H9 (cell line): ENCODE results near the gene CACNB2. TPM values are rescaled to one million over a fixed set of nuclear protein-coding genes. Genes with fewer than 3 reads are reported as not detected.

ENCODE experiments used
- DNase-seq: peaks from one replicate; pipeline ENCODE4 v3.0.0-alpha.2; 2017
- H2AFZ ChIP-seq: one replicate; pipeline ENCODE4 v1.6.1; 2013; ENCODE audit warnings: mild to moderate bottlenecking, low read length, control low read depth, moderate library complexity
- H2AK5ac ChIP-seq: 2 replicates; pipeline ENCODE4 v1.6.1; 2013; ENCODE audit warnings: low read length, control low read depth, mixed read lengths; ENCODE audit not compliant: insufficient read length
- H2BK120ac ChIP-seq: one replicate; pipeline ENCODE4 v1.6.1; 2013; ENCODE audit warnings: low read depth, mild to moderate bottlenecking, low read length, control low read depth, inconsistent platforms; ENCODE audit not compliant: poor library complexity, severe bottlenecking
- H2BK12ac ChIP-seq: 2 replicates; pipeline ENCODE4 v1.6.1; 2013; ENCODE audit warnings: low read length, control low read depth, mixed read lengths, low read depth; ENCODE audit not compliant: insufficient read length
- H2BK15ac ChIP-seq: 2 replicates; pipeline ENCODE4 v1.6.1; 2013; ENCODE audit warnings: low read depth, low read length, control low read depth
- H2BK20ac ChIP-seq: one replicate; pipeline ENCODE4 v1.6.1; 2013; ENCODE audit warnings: low read depth, mild to moderate bottlenecking, low read length, control low read depth, inconsistent platforms; ENCODE audit not compliant: poor library complexity, severe bottlenecking
- H2BK5ac ChIP-seq: 2 replicates; pipeline ENCODE4 v1.6.1; 2013; ENCODE audit warnings: low read length, control low read depth, mixed read lengths; ENCODE audit not compliant: insufficient read length
- H3K14ac ChIP-seq: 2 replicates; pipeline ENCODE4 v1.6.1; 2013; ENCODE audit warnings: low read length, control low read depth; ENCODE audit not compliant: insufficient read depth
- H3K18ac ChIP-seq: 2 replicates; pipeline ENCODE4 v1.6.1; 2013; ENCODE audit warnings: low read depth, mild to moderate bottlenecking, mixed read lengths, low read length, control low read depth; ENCODE audit not compliant: insufficient read length
- H3K23ac ChIP-seq: 2 replicates; pipeline ENCODE4 v1.6.1; 2013; ENCODE audit warnings: low read length, control low read depth, mixed read lengths, low read depth; ENCODE audit not compliant: insufficient read length
- H3K23me2 ChIP-seq: 2 replicates; pipeline ENCODE4 v1.6.1; 2013; ENCODE audit warnings: low read depth, mild to moderate bottlenecking, mixed read lengths, low read length, control low read depth; ENCODE audit not compliant: insufficient read length, poor library complexity, severe bottlenecking
- H3K27ac ChIP-seq: 2 replicates; pipeline ENCODE4 v1.5.1; 2013; ENCODE audit warnings: low read length, control low read depth, mixed read lengths, low read depth; ENCODE audit not compliant: insufficient read length
- H3K27me3 ChIP-seq: 2 replicates; pipeline ENCODE4 v1.6.1; 2013; ENCODE audit warnings: low read length, control low read depth, inconsistent platforms; ENCODE audit not compliant: insufficient read depth
- H3K4ac ChIP-seq: 2 replicates; pipeline ENCODE4 v1.6.1; 2013; ENCODE audit warnings: low read depth, mild to moderate bottlenecking, control low read depth, inconsistent platforms, low read length, moderate library complexity
- H3K4me1 ChIP-seq: 2 replicates; pipeline ENCODE4 v1.6.1; 2013; ENCODE audit warnings: low read length, control low read depth, inconsistent platforms; ENCODE audit not compliant: insufficient read depth
- H3K4me2 ChIP-seq: 2 replicates; pipeline ENCODE4 v1.6.1; 2013; ENCODE audit warnings: low read length, control low read depth, mixed read lengths; ENCODE audit not compliant: insufficient read length, insufficient read depth
- H3K56ac ChIP-seq: 2 replicates; pipeline ENCODE4 v1.6.1; 2013; ENCODE audit warnings: low read depth, mild to moderate bottlenecking, mixed read lengths, low read length, control low read depth; ENCODE audit not compliant: insufficient read length
- H3K79me1 ChIP-seq: 2 replicates; pipeline ENCODE4 v1.6.1; 2013; ENCODE audit warnings: low read depth, mild to moderate bottlenecking, moderate library complexity, low read length, control low read depth, inconsistent platforms; ENCODE audit not compliant: insufficient read depth, poor library complexity, severe bottlenecking
- H3K79me2 ChIP-seq: 2 replicates; pipeline ENCODE4 v1.6.1; 2013; ENCODE audit warnings: low read length, control low read depth, inconsistent platforms; ENCODE audit not compliant: insufficient read depth
- H3K9ac ChIP-seq: 2 replicates; pipeline ENCODE4 v1.6.1; 2013; ENCODE audit warnings: low read length, control low read depth, mixed read lengths; ENCODE audit not compliant: insufficient read length; ENCODE audit errors: extremely low read depth
- H3K9me3 ChIP-seq: one replicate; pipeline ENCODE4 v1.6.1; 2013; ENCODE audit warnings: low read depth, low read length, inconsistent platforms; ENCODE audit not compliant: control insufficient read depth
- H3T11ph ChIP-seq: one replicate; pipeline ENCODE4 v1.6.1; 2013; ENCODE audit warnings: mild to moderate bottlenecking, low read length, control low read depth, inconsistent platforms
- H4K20me1 ChIP-seq: one replicate; pipeline ENCODE4 v1.6.1; 2013; ENCODE audit not compliant: control insufficient read depth, insufficient read length, insufficient read depth
- H4K5ac ChIP-seq: 2 replicates; pipeline ENCODE4 v1.6.1; 2013; ENCODE audit warnings: low read depth, mild to moderate bottlenecking, mixed read lengths, low read length, control low read depth; ENCODE audit not compliant: insufficient read length
- H4K8ac ChIP-seq: replicated peaks from 2 replicates; pipeline ENCODE4 v1.6.1; 2013; ENCODE audit warnings: low read length, control low read depth, mixed read lengths, low read depth; ENCODE audit not compliant: insufficient read length
- H4K91ac ChIP-seq: 2 replicates; pipeline ENCODE4 v1.6.1; 2013; ENCODE audit warnings: low read depth, mild to moderate bottlenecking, moderate library complexity, mixed read lengths, low read length, control low read depth; ENCODE audit not compliant: insufficient read length
- H3K27ac Mint-ChIP-seq, 3 experiments: 2 replicates in 2 of 3; 3 replicates in 1 of 3; pipeline ENCODE4 v1.8.0; 2020 to 2021; ENCODE audit warnings: mixed read lengths in 3 of 3, mild to moderate bottlenecking in 1 of 3, moderate library complexity in 1 of 3
- H3K27me3 Mint-ChIP-seq: 2 replicates; pipeline ENCODE4 v1.8.0; 2021; ENCODE audit warnings: low read depth, mild to moderate bottlenecking, moderate library complexity, mixed read lengths
- H3K36me3 Mint-ChIP-seq, 3 experiments: 2 replicates in 2 of 3; 3 replicates in 1 of 3; pipeline ENCODE4 v1.8.0; 2020 to 2021; ENCODE audit warnings: low read depth in 3 of 3, mixed read lengths in 3 of 3; ENCODE audit not compliant: insufficient read depth in 1 of 3
- H3K4me1 Mint-ChIP-seq, 2 experiments: 2 replicates each; pipeline ENCODE4 v1.8.0; 2020; ENCODE audit warnings: mixed read lengths in 2 of 2
- H3K4me3 Mint-ChIP-seq, 2 experiments: 2 replicates in 1 of 2; 3 replicates in 1 of 2; pipeline ENCODE4 v1.8.0; 2020 to 2021; ENCODE audit warnings: mild to moderate bottlenecking in 2 of 2, mixed read lengths in 2 of 2, moderate library complexity in 1 of 2
- H3K9me3 Mint-ChIP-seq, 2 experiments: 2 replicates in 1 of 2; 3 replicates in 1 of 2; pipeline ENCODE4 v1.8.0; 2020; ENCODE audit warnings: mild to moderate bottlenecking in 2 of 2, mixed read lengths in 2 of 2, moderate library complexity in 1 of 2
- WGBS: extraction: QIAGEN DNeasy Blood & Tissue Kit; methylation state at CpG from one replicate; pipeline ENCODE4 v1.1.7; 2013; ENCODE audit warnings: missing lambda C conversion rate, low lambda C conversion rate, mixed read lengths; ENCODE audit not compliant: insufficient read length; ENCODE audit errors: extremely low coverage; 5-methylcytosine and 5-hydroxymethylcytosine counted together
- total RNA-seq: library from RNA; stranded (reverse); gene quantifications from 2 replicates; pipeline ENCODE4 v1.2.1, GENCODE V29; 2021
- TF ChIP-seq, protein P1 (sequence below): fragments of 200-600 bp; sonication (generic); conservative IDR thresholded peaks from 3 replicates; pipeline ENCODE4 v1.8.0; 2021; ENCODE audit warnings: antibody characterized with exemption, mild to moderate bottlenecking

The CACNB2 gene
- total RNA-seq, 1 experiment from 2014 or later = 2.6 TPM

GRCh38 chr10:18134509-18134908 is 5.7 kb upstream of the CACNB2 start:
- Mint-ChIP-seq H3K4me3 (no peak overlapping the region), H3K9me3 (no peaks in the 10 kb centered on the region; a peak in 1 of 5 replicates), H3K27me3 (peaks cover 12% of the 10 kb centered on the region), H3K36me3 (no peaks in the 10 kb centered on the region), H3K27ac (no peak overlapping the region), H3K4me1 (peaks cover 25 to 26% of the 10 kb centered on the region in 2 experiments)
- no peak overlapping the region for H3K14ac ChIP-seq
- no peak overlapping the region for H2BK20ac ChIP-seq
- H4K91ac ChIP-seq = no peak overlapping the region
- no peak overlapping the region for H3K18ac ChIP-seq
- H3K9ac ChIP-seq = no peak overlapping the region
- TF ChIP-seq, protein P1, sequence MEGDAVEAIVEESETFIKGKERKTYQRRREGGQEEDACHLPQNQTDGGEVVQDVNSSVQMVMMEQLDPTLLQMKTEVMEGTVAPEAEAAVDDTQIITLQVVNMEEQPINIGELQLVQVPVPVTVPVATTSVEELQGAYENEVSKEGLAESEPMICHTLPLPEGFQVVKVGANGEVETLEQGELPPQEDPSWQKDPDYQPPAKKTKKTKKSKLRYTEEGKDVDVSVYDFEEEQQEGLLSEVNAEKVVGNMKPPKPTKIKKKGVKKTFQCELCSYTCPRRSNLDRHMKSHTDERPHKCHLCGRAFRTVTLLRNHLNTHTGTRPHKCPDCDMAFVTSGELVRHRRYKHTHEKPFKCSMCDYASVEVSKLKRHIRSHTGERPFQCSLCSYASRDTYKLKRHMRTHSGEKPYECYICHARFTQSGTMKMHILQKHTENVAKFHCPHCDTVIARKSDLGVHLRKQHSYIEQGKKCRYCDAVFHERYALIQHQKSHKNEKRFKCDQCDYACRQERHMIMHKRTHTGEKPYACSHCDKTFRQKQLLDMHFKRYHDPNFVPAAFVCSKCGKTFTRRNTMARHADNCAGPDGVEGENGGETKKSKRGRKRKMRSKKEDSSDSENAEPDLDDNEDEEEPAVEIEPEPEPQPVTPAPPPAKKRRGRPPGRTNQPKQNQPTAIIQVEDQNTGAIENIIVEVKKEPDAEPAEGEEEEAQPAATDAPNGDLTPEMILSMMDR = no peak
- no peak overlapping the region for H3T11ph ChIP-seq
- no peak overlapping the region for H3K56ac ChIP-seq
- H3K27me3 ChIP-seq = no peaks in the 10 kb centered on the region
- peaks cover 2% of the 10 kb centered on the region; the same call in 1 of the 2 replicates for H3K4me1 ChIP-seq
- H2BK5ac ChIP-seq = no peak overlapping the region
- no peak overlapping the region for H3K23ac ChIP-seq
- no peaks in the 10 kb centered on the region for H3K79me2 ChIP-seq
- no peak overlapping the region for H3K4ac ChIP-seq
- H4K20me1 ChIP-seq = no peaks in the 10 kb centered on the region
- H4K8ac ChIP-seq = no peak overlapping the region
- no peaks in the 10 kb centered on the region for H3K79me1 ChIP-seq
- H4K5ac ChIP-seq = no peak overlapping the region
- H2BK120ac ChIP-seq = no peak overlapping the region
- H2BK12ac ChIP-seq = no peak overlapping the region
- no peak overlapping the region for H2AK5ac ChIP-seq
- no CpG with 5 or more reads among the region's 8 CpGs for WGBS
- no peaks in the 10 kb centered on the region for H3K9me3 ChIP-seq
- H3K27ac ChIP-seq = no peak overlapping the region
- DNase-seq = no peak
- no peaks in the 10 kb centered on the region for H3K23me2 ChIP-seq
- H2BK15ac ChIP-seq = no peak overlapping the region
- H2AFZ ChIP-seq = no peak overlapping the region
- H3K4me2 ChIP-seq = no peak overlapping the region
